Forelimb muscle (tissue), 1 donor: ENCODE results near the gene ECE1. TPM values are rescaled to one million over a fixed set of nuclear protein-coding genes. Genes with fewer than 3 reads are reported as not detected.
"Not testable (repeated sequence)": the region's sequence is repeated elsewhere in the genome, so short reads cannot be mapped to it uniquely, and the experiment has no call there.

Experiments
- DNase-seq: peaks from one replicate; pipeline ENCODE4 v3.0.0-alpha.2; 2013; ENCODE audit warnings: low read depth
- polyA plus RNA-seq: library from polyadenylated mRNA; unstranded; fragments of 120-200 nt; gene quantifications from one replicate; pipeline ENCODE4 v1.2.1, GENCODE V29; 2013; ENCODE audit not compliant: insufficient read length

Gene ECE1
- polyA plus RNA-seq, 1 donor: 29.1 TPM

DNA sequence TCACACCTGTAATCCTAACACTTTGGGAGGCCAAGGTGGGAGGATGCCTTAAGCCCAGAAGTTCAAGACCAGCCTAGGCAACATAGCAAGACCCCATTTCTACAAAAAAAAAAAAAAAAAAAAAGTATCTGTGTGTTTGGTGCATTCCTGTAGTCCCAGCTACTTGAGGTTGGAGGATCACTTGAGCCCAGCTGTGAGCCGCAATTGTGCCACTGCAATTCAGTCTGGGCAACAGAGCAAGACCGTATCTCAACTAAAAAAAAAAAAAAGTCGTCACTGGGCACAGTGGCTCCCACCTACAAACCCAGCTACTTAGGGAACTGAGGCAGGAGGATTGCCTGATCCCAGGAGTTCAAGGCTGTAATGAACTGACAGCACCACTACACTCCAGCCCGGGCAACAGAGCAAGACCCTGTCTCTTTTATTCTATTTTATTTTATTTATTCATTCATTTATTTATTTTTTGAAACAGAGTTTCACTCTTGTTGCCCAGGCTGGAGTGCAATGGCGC is 105.0 kb downstream of the ECE1 start:
- DNase-seq: no peak

GRCh38 chr1:21184276-21184675 is 106.0 kb downstream of the ECE1 start:
- DNase-seq: no peak

DNA sequence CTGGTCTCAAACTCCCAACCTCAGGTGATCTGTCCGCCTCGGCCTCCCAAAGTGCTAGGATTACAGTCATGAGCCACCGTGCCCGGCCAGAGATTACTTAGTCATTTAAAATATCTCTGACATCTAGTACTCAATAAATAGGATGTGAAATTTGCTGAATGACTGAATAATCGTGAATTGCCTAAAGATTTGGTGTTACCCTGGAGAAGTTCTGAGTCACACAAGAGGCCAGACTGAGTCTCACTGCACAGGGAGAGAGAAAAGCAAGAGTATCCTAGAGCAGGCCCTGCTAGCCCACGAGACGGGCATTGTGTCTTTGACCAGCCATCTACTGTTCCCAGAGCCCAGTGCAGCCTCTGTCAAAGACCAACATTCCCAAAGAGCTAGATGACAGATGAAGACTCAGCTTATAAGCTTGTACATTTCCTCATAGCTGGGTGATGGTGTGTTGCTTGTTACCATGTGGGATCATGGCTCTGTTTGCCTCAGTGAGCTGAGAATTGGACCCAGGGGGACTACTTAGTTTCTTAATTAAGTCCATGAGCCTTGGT is 108.0 kb downstream of the ECE1 start:
- DNase-seq: no peak

DNA sequence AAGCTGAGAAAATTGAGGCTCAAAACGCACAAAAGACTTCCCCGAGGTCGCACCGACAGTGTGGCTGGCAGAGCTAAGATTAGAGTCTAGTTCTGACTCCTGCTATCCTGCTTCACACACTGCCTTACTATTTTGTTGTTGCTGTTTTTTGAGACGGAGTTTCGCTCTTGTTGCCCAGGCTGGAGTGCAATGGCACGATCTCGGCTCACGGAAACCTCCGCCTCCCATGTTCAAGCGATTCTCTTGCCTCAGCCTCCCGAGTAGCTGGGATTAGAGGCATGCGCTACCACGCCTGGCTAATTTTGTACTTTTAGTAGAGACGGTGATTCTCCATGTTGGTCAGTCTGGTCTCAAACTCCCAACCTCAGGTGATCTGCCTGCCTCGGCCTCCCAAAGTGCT is 112.0 kb downstream of the ECE1 start:
- DNase-seq: not testable (repeated sequence)

GRCh38 chr1:21176586-21177555 is 113.4 kb downstream of the ECE1 start, which contains the start of gene EIF4G3:
EIF4G3 (minus strand) TSS chr1:21176897; CDS start chr1:21002742, 174,155 bp downstream.
- DNase-seq: peak; percentile 97

GRCh38 chr1:21175670-21176581 is 114.3 kb downstream of the ECE1 start:
- DNase-seq: no peak

GRCh38 chr1:21175324-21175669 is 115.0 kb downstream of the ECE1 start:
- DNase-seq: no peak

- no peak for DNase-seq
Measured at GRCh38 chr1:21174654-21175323, 115.5 kb downstream of the ECE1 start.

DNA sequence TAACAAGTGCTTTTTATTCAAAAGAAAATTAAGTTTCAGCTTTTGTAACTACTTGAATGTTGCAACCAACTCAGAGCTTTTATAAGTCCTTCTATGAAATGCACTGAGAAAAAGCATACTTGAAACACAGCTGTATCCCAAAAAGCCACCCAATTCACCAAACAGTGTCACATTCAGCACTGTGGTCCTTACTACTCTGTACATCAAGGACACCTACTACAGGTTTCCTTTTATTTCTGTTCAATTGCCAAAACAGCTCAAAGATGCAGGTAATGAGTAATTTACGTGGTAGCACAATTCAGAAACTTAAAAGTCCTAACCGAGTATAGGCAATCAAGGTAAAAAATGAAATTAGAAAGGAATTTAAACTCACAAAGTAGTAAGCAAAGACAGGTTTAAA is 116.0 kb downstream of the ECE1 start:
- no peak for DNase-seq

DNA sequence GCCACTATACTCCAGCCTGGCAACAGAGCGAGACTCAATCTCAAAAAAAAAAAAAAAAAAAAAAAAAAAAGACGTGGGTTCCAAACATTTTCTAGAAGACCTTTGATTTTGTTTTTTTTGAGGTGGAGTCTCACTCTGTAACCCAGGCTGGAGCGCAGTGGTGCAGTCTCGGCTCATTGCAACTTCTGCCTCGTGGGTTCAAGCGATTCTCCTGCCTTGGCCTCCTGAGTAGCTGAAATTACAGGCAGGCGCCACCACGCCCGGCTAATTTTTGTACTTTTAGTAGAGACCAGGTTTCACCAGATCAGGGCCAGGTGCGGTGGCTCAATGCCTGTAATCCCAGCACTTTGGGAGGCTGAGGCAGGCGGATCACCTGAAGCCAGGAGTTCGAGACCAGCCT is 117.2 kb downstream of the ECE1 start:
- not testable (repeated sequence) for DNase-seq

GRCh38 chr1:21170837-21171236 is 119.4 kb downstream of the ECE1 start:
- not testable (repeated sequence) for DNase-seq

GRCh38 chr1:21168444-21168843 is 121.8 kb downstream of the ECE1 start:
- DNase-seq: no peak

Other genes starting within 250 kb of the ECE1 start
- gene EIF4G3, start 113.6 kb downstream of the ECE1 start, polyA plus RNA-seq: 33.3 TPM
- gene NBPF3, start 149.7 kb upstream of the ECE1 start, polyA plus RNA-seq: 6.1 TPM
- gene ALPL, start 219.0 kb upstream of the ECE1 start, polyA plus RNA-seq: 3.0 TPM